Measurements from ENCODE around the gene SGCD. TPM values are rescaled to one million over a fixed set of nuclear protein-coding genes. Genes with fewer than 3 reads are reported as not detected.

Gene SGCD
- total RNA-seq, 2 experiments from 2014 or later: 0.30 to 0.43 TPM

- no peak for DNase-seq
- H3K27ac Mint-ChIP-seq: no peak overlapping the region
- no peak for ATAC-seq (ENCODE audit: low read depth)
- H3K9me3 Mint-ChIP-seq: peaks cover 18% of the 10 kb centered on the region
- H3K4me1 Mint-ChIP-seq: no peaks in the 10 kb centered on the region
- peaks cover 5% of the 10 kb centered on the region for H3K27me3 Mint-ChIP-seq
- H3K36me3 Mint-ChIP-seq: no peaks in the 10 kb centered on the region
- POLR2A ChIA-PET: no interaction called here
- no peak overlapping the region for H3K4me3 Mint-ChIP-seq
These were observed 288.9 kb downstream of the SGCD start for GRCh38 chr5:156615901-156616300.

GRCh38 chr5:156617426-156617825, 290.5 kb downstream of the SGCD start:
- H3K27ac Mint-ChIP-seq: no peak overlapping the region
- POLR2A ChIA-PET: no interaction called here

GRCh38 chr5:156618601-156619000, 291.6 kb downstream of the SGCD start:
- no peak overlapping the region for H3K4me3 Mint-ChIP-seq
- H3K27ac Mint-ChIP-seq: no peak overlapping the region
- peaks cover 2% of the 10 kb centered on the region for H3K9me3 Mint-ChIP-seq
- peaks cover 8% of the 10 kb centered on the region for H3K27me3 Mint-ChIP-seq
- no peaks in the 10 kb centered on the region for H3K4me1 Mint-ChIP-seq
- H3K36me3 Mint-ChIP-seq: no peaks in the 10 kb centered on the region
- POLR2A ChIA-PET: no interaction called here
- ATAC-seq (ENCODE audit: low read depth): no peak
- no peak for DNase-seq

More at GRCh38 chr5:156617426-156617825, 290.5 kb downstream of the SGCD start:
- Mint-ChIP-seq H3K9me3 (peaks cover 3% of the 10 kb centered on the region), H3K27me3 (peaks cover 8% of the 10 kb centered on the region), H3K4me3 (no peak overlapping the region), H3K36me3 (no peaks in the 10 kb centered on the region), H3K4me1 (no peaks in the 10 kb centered on the region)
- ATAC-seq (ENCODE audit: low read depth) (no peak), DNase-seq (no peak)

GRCh38 chr5:156621719-156622118, 294.8 kb downstream of the SGCD start:
- ATAC-seq (ENCODE audit: low read depth): no peak
- Mint-ChIP-seq H3K4me3 (no peak overlapping the region), H3K27me3 (peaks cover 10% of the 10 kb centered on the region), H3K27ac (no peak overlapping the region), H3K4me1 (no peaks in the 10 kb centered on the region), H3K9me3 (no peaks in the 10 kb centered on the region), H3K36me3 (no peaks in the 10 kb centered on the region)
- POLR2A ChIA-PET: no interaction called here
- no peak for DNase-seq

GRCh38 chr5:156623381-156624040, 296.5 kb downstream of the SGCD start:
- peaks cover 3% of the 10 kb centered on the region for H3K4me1 Mint-ChIP-seq
- peaks cover 13% of the 10 kb centered on the region for H3K27me3 Mint-ChIP-seq
- no peak for ATAC-seq (ENCODE audit: low read depth)
- no peak overlapping the region for H3K27ac Mint-ChIP-seq
- no peaks in the 10 kb centered on the region for H3K9me3 Mint-ChIP-seq
- POLR2A ChIA-PET: no interaction called here
- no peak overlapping the region for H3K4me3 Mint-ChIP-seq
- no peaks in the 10 kb centered on the region for H3K36me3 Mint-ChIP-seq
- no peak for DNase-seq

GRCh38 chr5:156624686-156625085, 297.7 kb downstream of the SGCD start:
- Mint-ChIP-seq H3K4me1 (peaks cover 7% of the 10 kb centered on the region), H3K27me3 (peaks cover 13% of the 10 kb centered on the region), H3K4me3 (no peak overlapping the region), H3K9me3 (no peaks in the 10 kb centered on the region), H3K27ac (no peak overlapping the region), H3K36me3 (no peaks in the 10 kb centered on the region)
- POLR2A ChIA-PET: no interaction called here
- no peak for DNase-seq
- no peak for ATAC-seq (ENCODE audit: low read depth)

- no peak overlapping the region for H3K4me3 Mint-ChIP-seq
- no peaks in the 10 kb centered on the region for H3K36me3 Mint-ChIP-seq
- POLR2A ChIA-PET: no interaction called here
These were observed 301.5 kb downstream of the SGCD start for GRCh38 chr5:156628421-156628820.

GRCh38 chr5:156631005-156631404, 304.0 kb downstream of the SGCD start:
- H3K4me1 Mint-ChIP-seq: peaks cover 7% of the 10 kb centered on the region
- DNase-seq: no peak
- no peaks in the 10 kb centered on the region for H3K36me3 Mint-ChIP-seq
- POLR2A ChIA-PET: interaction anchor here (0.5 kb wide), 1 partner anchor 166 kb away, joined by 5 read pairs; no protein-coding TSS in a partner anchor
- no peaks in the 10 kb centered on the region for H3K9me3 Mint-ChIP-seq
- no peak for ATAC-seq (ENCODE audit: low read depth)
- H3K27me3 Mint-ChIP-seq: peaks cover 2% of the 10 kb centered on the region
- no peak overlapping the region for H3K27ac Mint-ChIP-seq
- no peak overlapping the region for H3K4me3 Mint-ChIP-seq

More at GRCh38 chr5:156628421-156628820, 301.5 kb downstream of the SGCD start:
- DNase-seq (no peak), ATAC-seq (ENCODE audit: low read depth) (no peak)
- H3K27me3 Mint-ChIP-seq: peaks cover 6% of the 10 kb centered on the region
- peaks cover 7% of the 10 kb centered on the region for H3K4me1 Mint-ChIP-seq
- H3K27ac Mint-ChIP-seq: no peak overlapping the region
- H3K9me3 Mint-ChIP-seq: no peaks in the 10 kb centered on the region

GRCh38 chr5:156634301-156634700, 307.3 kb downstream of the SGCD start:
- no peaks in the 10 kb centered on the region for H3K9me3 Mint-ChIP-seq
- DNase-seq: no peak
- H3K4me3 Mint-ChIP-seq: no peak overlapping the region
- H3K36me3 Mint-ChIP-seq: no peaks in the 10 kb centered on the region
- H3K27ac Mint-ChIP-seq: no peak overlapping the region
- peaks cover 5% of the 10 kb centered on the region for H3K27me3 Mint-ChIP-seq
- POLR2A ChIA-PET: no interaction called here
- H3K4me1 Mint-ChIP-seq: no peaks in the 10 kb centered on the region
- no peak for ATAC-seq (ENCODE audit: low read depth)

- H3K9me3 Mint-ChIP-seq: no peaks in the 10 kb centered on the region
- POLR2A ChIA-PET: no interaction called here
- H3K4me1 Mint-ChIP-seq: no peaks in the 10 kb centered on the region
- H3K4me3 Mint-ChIP-seq: no peak overlapping the region
- peaks cover 18% of the 10 kb centered on the region for H3K27me3 Mint-ChIP-seq
- H3K36me3 Mint-ChIP-seq: no peaks in the 10 kb centered on the region
- no peak for ATAC-seq (ENCODE audit: low read depth)
- H3K27ac Mint-ChIP-seq: no peak overlapping the region
- DNase-seq: no peak
These were observed 313.8 kb downstream of the SGCD start for GRCh38 chr5:156640691-156641241.

- DNase-seq (no peak), ATAC-seq (ENCODE audit: low read depth) (no peak)
- Mint-ChIP-seq H3K4me1 (no peaks in the 10 kb centered on the region), H3K27me3 (peaks cover 20% of the 10 kb centered on the region), H3K4me3 (no peak overlapping the region), H3K36me3 (no peaks in the 10 kb centered on the region), H3K9me3 (no peaks in the 10 kb centered on the region), H3K27ac (no peak overlapping the region)
- POLR2A ChIA-PET: no interaction called here
These were observed 314.7 kb downstream of the SGCD start for GRCh38 chr5:156641686-156642085.

GRCh38 chr5:156647034-156647451, 320.1 kb downstream of the SGCD start:
- Mint-ChIP-seq H3K9me3 (no peaks in the 10 kb centered on the region), H3K4me1 (no peaks in the 10 kb centered on the region), H3K27me3 (peaks cover 20% of the 10 kb centered on the region), H3K4me3 (no peak overlapping the region), H3K36me3 (no peaks in the 10 kb centered on the region), H3K27ac (no peak overlapping the region)
- no peak for DNase-seq
- no peak for ATAC-seq (ENCODE audit: low read depth)
- POLR2A ChIA-PET: no interaction called here

GRCh38 chr5:156654444-156654843, 327.5 kb downstream of the SGCD start:
- peaks cover 4% of the 10 kb centered on the region for H3K9me3 Mint-ChIP-seq
- H3K27ac Mint-ChIP-seq: no peak overlapping the region
- no peak for DNase-seq
- POLR2A ChIA-PET: no interaction called here
- no peaks in the 10 kb centered on the region for H3K4me1 Mint-ChIP-seq
- H3K27me3 Mint-ChIP-seq: peaks cover 17% of the 10 kb centered on the region
- peaks cover 3% of the 10 kb centered on the region for H3K36me3 Mint-ChIP-seq
- no peak for ATAC-seq (ENCODE audit: low read depth)
- H3K4me3 Mint-ChIP-seq: no peak overlapping the region

GRCh38 chr5:156655732-156656131, 328.8 kb downstream of the SGCD start:
- no peak overlapping the region for H3K27ac Mint-ChIP-seq
- POLR2A ChIA-PET: no interaction called here
- ATAC-seq (ENCODE audit: low read depth): no peak
- no peak overlapping the region for H3K4me3 Mint-ChIP-seq
- DNase-seq: no peak
- H3K36me3 Mint-ChIP-seq: peaks cover 3% of the 10 kb centered on the region
- no peaks in the 10 kb centered on the region for H3K4me1 Mint-ChIP-seq
- peaks cover 17% of the 10 kb centered on the region for H3K27me3 Mint-ChIP-seq
- peaks cover 4% of the 10 kb centered on the region for H3K9me3 Mint-ChIP-seq

All from activated naive CD8-positive, alpha-beta T cell treated with anti-CD3 and anti-CD28 coated beads, Interleukin-2, amount 10 ng/mL, durations not matched to agents 7 days and 5 days (primary cell).